Mucosa of descending colon (tissue), 3 donors: ENCODE data around the gene NDUFAF7. TPM values are rescaled to one million over a fixed set of nuclear protein-coding genes. Genes with fewer than 3 reads are reported as not detected.
"Not testable (repeated sequence)": the region's sequence is repeated elsewhere in the genome, so short reads cannot be mapped to it uniquely, and the experiment has no call there.

Experiments used
- ATAC-seq: fragments of 200-7000 bp; cut with Tn5 transposase; one replicate; pipeline ENCODE4 v1.9.1; 2020; ENCODE audit warnings: mild to moderate bottlenecking, moderate library complexity
- DNase-seq, 3 donors: peaks; one replicate each; pipeline ENCODE4 v3.0.0-alpha.2; 2020
- H3K36me3 ChIP-seq: fragments of 200-600 bp; one replicate; pipeline ENCODE4 v1.8.0; 2021; ENCODE audit warnings: low read depth, mild to moderate bottlenecking
- H3K4me1 ChIP-seq: fragments of 200-600 bp; one replicate; pipeline ENCODE4 v1.8.0; 2021; ENCODE audit warnings: low read depth, mild to moderate bottlenecking
- H3K4me3 ChIP-seq: fragments of 200-600 bp; one replicate; pipeline ENCODE4 v1.8.0; 2021; ENCODE audit warnings: mild to moderate bottlenecking
- H3K9me3 ChIP-seq: fragments of 200-600 bp; one replicate; pipeline ENCODE4 v1.8.0; 2021; ENCODE audit warnings: mild to moderate bottlenecking
- intact Hi-C, 2 donors: fragments of 100-400 bp; cut with DNase I in 1 of 2; cut with micrococcal nuclease in 1 of 2; formaldehyde crosslinking; loops; one replicate each; pipeline versions ENCODE4 v1.11.0 to v1.11.1; 2022; cut with DNase I, micrococcal nuclease
- total RNA-seq, 3 donors: library from RNA; stranded (reverse); fragmentation: NEBNext Ultra II Directional in 2 of 3; extraction: Animal tissue kit (Norgen Biotek cat#: 25700) in 2 of 3; gene quantifications; one replicate each; pipeline versions ENCODE4 v1.2.1 to v1.2.4, GENCODE V29; 2021 to 2023
- TF ChIP-seq, protein P1 (sequence below): fragments of 200-600 bp; IDR thresholded peaks from one replicate; pipeline ENCODE4 v1.8.0; 2022; ENCODE audit warnings: antibody characterized with exemption, mild to moderate bottlenecking
- donor health status: DM: no; HTN: no; CAD: no; lungs with moderate emphysema.
- donor health status: DM: no; HTN: no; CAD: no.
- donor health status: DM: no; HTN: yes; CAD: no.

Gene NDUFAF7
- total RNA-seq, 3 donors from 2014 or later: 13.2 to 21.6 (median 14.0) TPM

DNA sequence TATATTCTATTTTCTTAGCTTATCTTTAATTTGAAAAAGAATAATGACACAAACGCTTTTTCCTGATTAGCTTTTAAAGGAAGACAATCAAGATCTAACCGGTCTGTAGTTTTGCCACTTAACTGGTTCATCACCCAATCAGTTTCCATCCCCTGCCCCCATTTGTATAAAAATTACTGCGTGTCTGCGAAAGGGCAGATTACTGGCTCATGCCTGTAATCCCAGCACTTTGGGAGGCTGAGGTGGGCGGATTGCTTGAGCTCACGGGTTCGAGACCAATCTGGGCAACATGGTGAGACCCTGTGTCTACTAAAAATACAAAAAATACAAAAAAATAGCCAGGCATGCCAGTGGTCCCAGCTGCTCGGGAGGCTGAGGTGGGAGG, 32.8 kb upstream of the NDUFAF7 start:
- no peak for DNase-seq
- peaks cover 9% of the 10 kb centered on the region for H3K4me1 ChIP-seq

DNA sequence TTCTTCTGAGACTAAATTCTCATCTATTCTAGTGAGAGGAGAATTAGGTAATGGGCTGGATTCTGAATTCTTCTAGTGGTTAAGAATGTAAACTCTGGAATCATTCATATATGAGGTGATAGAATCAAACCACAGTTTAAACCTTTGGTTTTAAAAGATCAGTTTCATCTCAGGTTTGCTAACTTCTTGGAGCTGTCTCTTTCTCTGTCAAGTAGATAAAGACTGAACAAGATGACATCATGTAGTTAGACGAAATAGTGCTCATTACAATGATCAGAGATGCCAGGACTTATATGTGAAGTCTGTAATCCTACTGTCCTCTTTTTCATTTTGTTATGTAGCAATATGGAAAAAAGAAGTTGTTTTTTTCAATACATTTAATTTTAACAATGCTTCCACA, 30.2 kb upstream of the NDUFAF7 start:
- TF ChIP-seq, protein P1, sequence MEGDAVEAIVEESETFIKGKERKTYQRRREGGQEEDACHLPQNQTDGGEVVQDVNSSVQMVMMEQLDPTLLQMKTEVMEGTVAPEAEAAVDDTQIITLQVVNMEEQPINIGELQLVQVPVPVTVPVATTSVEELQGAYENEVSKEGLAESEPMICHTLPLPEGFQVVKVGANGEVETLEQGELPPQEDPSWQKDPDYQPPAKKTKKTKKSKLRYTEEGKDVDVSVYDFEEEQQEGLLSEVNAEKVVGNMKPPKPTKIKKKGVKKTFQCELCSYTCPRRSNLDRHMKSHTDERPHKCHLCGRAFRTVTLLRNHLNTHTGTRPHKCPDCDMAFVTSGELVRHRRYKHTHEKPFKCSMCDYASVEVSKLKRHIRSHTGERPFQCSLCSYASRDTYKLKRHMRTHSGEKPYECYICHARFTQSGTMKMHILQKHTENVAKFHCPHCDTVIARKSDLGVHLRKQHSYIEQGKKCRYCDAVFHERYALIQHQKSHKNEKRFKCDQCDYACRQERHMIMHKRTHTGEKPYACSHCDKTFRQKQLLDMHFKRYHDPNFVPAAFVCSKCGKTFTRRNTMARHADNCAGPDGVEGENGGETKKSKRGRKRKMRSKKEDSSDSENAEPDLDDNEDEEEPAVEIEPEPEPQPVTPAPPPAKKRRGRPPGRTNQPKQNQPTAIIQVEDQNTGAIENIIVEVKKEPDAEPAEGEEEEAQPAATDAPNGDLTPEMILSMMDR: no peak
- DNase-seq (no peak), ATAC-seq (no peak)
- H3K9me3 ChIP-seq: no peaks in the 10 kb centered on the region
- intact Hi-C loops: no loop called here
- H3K36me3 ChIP-seq: no peaks in the 10 kb centered on the region
- H3K4me3 ChIP-seq: no peak overlapping the region
- peaks cover 7% of the 10 kb centered on the region for H3K4me1 ChIP-seq

More for the DNA sequence above, 32.8 kb upstream of the NDUFAF7 start:
- TF ChIP-seq, protein P1: no peak
- ATAC-seq: no peak
- Histone ChIP-seq H3K9me3 (no peaks in the 10 kb centered on the region), H3K4me3 (no peak overlapping the region), H3K36me3 (no peaks in the 10 kb centered on the region)
- intact Hi-C loops: no loop called here

DNA sequence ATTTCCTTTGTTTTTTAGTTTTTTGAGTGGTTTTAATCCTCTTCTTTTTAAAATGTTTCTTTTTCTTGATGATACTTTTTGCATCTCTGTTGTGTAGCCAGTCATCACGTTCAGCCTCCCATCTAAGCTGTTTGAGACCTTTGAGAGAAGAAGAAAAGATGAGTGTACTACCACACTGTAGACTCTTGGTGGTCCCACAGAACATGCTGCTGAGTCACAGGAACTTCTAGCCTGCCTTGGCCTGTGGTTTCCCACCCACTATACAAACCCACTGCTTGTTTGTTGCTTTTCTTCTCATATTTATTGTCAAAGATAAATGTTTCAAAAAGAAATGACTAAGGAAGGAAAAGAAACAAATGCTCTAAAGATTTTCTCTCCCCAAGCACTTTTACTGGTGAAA, 29.7 kb upstream of the NDUFAF7 start:
- Histone ChIP-seq H3K9me3 (no peaks in the 10 kb centered on the region), H3K4me1 (peaks cover 7% of the 10 kb centered on the region), H3K4me3 (no peak overlapping the region), H3K36me3 (no peaks in the 10 kb centered on the region)
- peak; percentile 23 for ATAC-seq
- no peak for DNase-seq
- intact Hi-C loops: no loop called here
- TF ChIP-seq, protein P1: no peak

DNA sequence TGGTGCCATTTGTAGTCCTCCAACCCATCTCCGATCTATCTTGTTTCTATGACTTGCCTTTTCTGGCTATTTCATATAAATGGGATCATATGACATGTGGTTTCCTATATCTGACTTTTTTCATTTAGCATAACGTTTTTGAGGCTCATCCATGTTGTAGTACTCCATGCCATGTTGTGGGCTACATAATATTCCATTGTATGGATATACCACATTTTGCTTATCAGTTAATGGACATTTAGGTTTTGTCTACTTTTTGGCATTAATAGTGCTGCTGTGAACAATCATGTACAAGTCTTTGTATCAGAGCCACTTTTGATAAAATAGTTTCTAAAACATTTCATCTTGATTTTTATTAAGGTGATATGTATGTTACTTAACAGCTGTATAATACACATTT, 27.8 kb upstream of the NDUFAF7 start:
- Histone ChIP-seq H3K4me3 (no peak overlapping the region), H3K36me3 (no peaks in the 10 kb centered on the region), H3K4me1 (no peaks in the 10 kb centered on the region), H3K9me3 (peaks cover 11% of the 10 kb centered on the region)
- TF ChIP-seq, protein P1: no peak
- no peak for ATAC-seq
- no peak for DNase-seq
- intact Hi-C loops: no loop called here

DNA sequence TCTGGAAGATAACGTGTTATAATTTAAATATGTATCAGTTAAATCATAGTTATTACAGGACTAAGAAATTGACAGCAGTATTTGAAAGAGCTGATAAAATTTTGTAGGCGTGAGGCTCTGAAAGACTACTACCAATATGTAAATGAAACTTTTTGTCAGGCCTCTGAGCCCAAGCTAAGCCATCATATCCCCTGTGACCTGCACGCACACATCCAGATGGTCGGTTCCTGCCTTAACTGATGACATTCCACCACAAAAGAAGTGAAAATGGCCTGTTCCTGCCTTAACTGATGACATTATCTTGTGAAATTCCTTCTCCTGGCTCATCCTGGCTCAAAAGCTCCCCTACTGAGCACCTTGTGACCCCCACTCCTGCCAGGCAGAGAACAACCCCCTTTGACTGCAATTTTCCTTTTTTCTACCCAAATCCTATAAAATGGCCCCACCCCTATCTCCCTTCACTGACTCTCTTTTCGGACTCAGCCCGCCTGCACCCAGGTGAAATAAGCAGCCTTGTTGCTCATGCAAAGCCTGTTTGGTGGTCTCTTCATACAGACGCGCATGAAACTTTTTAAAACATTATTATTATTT, 26.3 kb upstream of the NDUFAF7 start:
- DNase-seq, H3K4me3 ChIP-seq, intact Hi-C loops, H3K36me3 ChIP-seq, ATAC-seq, H3K4me1 ChIP-seq: not testable (repeated sequence)
- peaks cover 19% of the 10 kb centered on the region for H3K9me3 ChIP-seq

DNA sequence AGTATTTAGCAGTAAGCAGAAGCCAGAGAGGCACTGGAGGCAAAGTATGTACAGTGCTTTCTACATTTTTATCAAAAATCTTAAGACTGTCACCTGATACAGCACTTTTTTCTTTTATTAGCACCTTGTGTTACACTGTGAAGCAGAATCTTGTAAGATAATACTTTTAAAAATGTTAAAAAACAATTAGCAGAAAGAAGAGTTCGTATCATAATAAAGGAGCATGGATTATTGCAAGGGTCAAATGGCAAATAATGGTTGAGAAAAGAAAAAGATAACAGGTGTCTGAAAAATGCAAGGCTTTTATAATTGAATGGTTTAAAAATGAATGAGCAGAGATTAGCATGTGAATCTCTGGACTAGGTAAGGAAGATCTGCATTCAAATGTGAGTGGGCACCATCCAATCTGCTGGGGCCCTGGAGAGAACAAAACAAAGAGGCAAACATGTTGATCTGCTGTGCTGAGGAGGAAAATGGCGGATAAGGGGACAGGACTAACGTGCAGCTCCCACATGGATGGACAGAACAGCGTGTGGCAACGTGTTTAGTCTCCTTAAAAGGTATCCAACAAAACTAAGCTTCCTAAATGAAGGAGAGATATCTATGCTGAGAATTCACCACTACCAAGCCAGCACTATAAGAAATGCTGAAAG, 25.6 kb upstream of the NDUFAF7 start:
- ATAC-seq (no peak), DNase-seq (no peak)
- intact Hi-C loops: no loop called here
- Histone ChIP-seq H3K9me3 (peaks cover 19% of the 10 kb centered on the region), H3K4me1 (no peaks in the 10 kb centered on the region), H3K36me3 (peaks cover 4% of the 10 kb centered on the region), H3K4me3 (no peak overlapping the region)
- TF ChIP-seq, protein P1: no peak

DNA sequence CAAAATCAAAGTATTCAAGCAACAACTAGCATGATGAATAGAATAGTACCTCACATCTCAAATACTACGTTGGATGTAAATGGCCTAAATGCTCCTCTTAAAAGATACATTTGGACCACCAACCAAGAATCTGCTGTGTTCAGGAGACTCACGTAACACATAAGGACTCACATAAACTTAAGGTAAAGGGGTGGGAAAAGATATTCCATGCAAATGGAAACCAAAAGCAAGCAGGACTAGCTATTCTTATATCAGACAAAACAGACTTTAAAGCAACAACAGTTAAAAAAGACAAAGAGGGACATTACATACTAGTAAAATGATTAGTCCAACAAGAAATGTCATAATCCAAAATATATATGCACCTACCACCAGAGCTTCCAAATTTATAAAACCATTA, 24.7 kb upstream of the NDUFAF7 start:
- H3K4me3 ChIP-seq, intact Hi-C loops, H3K36me3 ChIP-seq, H3K4me1 ChIP-seq, DNase-seq, ATAC-seq: not testable (repeated sequence)
- peaks cover 19% of the 10 kb centered on the region for H3K9me3 ChIP-seq
